GM18498 (cell line): ENCODE data around the gene TSC22D3.

ENCODE experiments used
- ATAC-seq: cut with Tn5 transposase; IDR thresholded peaks from one replicate; pipeline ENCODE4 v1.9.1; 2021; ENCODE audit warnings: mild to moderate bottlenecking, moderate library complexity; ENCODE audit not compliant: unreplicated experiment

TSC22D3 gene

DNA sequence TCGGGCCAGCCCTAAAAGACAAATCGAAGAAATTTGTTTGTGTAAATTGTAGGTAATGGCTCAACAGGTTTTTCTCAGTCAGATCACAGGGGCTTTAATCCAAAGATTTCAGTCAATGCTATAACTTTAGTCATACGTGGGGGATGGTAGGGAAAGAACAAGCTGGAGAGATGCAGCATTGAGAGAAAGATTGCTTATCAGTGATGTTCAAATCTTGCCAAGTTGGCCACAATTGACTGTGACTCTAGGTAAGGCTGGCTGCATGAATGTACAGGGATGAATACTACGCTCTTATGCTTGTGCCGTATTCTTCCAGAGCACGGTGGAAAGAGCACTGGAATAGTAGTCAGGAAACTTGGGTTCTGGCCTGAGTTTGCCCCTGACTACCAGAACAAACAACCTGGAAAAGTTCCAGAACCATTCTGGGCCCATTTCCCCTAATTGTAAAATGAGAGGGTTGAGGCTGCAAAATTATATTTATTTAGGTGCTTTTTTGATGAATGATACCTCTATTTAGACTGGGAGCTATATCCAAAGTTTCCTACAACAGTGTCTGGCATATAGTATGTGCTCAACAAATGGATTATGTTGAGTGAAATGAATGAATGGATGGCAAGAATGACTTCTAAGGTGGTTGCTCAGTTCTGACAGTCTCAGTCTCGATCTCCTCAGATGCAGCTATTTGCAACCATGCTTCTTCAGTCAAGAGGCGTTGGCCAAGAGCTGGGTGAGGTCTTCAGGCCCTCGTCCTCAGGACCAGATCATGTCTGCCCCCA, 44.4 kb downstream of the TSC22D3 start:
- ATAC-seq, result no peak

DNA sequence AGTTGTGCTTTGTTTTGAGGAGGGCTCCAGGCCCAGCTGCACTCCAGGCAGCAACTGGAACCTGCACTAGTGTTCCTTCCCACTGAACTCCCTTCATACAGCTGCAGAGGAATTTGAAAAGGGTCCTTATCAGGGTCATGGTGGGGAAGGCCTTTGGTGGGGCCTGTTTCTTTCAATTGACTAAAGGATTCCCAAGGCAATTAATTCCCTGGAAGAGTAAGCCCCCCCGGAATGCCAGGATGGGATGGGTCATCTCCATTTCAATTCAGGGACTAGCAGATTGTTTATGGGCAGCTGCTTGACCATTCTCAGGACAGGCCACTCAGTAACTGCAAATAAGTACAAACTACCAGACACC, 45.3 kb downstream of the TSC22D3 start:
- no peak for ATAC-seq

- ATAC-seq, result peak; percentile 82
Measured at GRCh38 chrX:107729558-107730297, 45.9 kb downstream of the TSC22D3 start.

DNA sequence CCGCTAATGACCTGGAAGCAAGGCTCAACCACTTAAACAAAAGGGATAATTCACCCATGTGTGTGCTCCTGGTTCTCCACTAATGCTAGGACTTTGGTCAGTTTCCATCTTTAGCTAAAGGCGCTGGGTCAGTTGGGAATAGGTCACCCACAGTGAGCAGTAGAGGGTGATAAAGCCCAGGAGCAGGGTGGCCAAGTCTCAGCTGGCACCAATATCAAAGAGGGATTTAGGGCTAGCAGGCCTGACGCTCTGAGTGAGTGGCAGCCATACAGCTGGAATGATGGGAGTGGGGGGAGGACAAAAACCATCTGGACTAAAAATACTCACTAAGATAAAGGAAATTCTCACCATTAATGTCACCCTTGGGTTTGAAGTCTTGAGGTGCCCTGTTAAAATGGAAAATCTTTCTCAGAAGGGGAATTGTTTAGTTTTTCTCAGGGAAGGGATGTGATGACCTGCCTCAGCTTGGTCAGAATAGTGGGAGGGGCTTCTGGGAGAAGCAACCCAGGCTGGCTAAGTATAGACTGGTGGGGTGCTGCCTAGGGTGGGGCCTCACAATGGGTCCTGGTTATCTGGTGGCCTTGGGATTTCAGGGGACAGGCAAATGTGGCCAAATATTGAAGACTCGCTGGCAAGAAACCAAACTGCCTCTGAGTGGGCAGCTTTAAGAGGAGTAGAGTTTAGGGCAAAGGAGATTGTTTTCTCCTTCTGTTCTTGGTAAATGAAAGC, 47.1 kb downstream of the TSC22D3 start:
- no peak for ATAC-seq

DNA sequence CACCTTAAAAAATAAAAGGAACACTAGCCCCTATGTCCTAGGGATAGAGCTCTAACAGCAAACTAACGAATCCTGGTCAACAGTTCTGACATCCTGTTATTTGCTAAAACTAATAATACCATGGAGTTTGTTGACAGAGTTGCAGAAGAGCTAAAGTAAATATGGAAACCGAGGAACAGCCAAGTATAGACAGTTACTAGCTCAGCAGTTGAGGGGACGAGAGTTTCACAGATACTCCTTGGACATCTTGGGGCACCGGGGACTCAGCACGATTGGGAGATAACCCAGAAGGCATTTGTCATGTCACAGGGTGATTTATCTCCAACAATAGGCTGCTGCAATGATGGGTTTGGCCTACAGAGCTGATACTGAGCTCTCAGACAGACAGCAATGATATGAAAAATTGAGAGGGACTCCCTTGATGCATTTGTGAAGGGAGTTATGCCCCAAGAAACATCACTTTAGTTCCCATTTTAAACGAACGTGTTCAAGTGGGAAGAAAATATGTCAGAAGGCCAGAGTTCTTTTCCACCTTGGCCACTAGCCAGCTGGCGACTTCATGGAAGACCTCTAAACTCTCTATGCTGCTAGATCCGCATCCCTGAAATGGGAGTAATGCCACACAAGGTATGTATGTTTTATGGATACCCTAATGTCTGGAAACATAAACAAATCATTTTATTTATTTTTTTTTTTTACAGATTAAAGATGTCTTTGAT, 48.6 kb downstream of the TSC22D3 start:
- no peak for ATAC-seq

DNA sequence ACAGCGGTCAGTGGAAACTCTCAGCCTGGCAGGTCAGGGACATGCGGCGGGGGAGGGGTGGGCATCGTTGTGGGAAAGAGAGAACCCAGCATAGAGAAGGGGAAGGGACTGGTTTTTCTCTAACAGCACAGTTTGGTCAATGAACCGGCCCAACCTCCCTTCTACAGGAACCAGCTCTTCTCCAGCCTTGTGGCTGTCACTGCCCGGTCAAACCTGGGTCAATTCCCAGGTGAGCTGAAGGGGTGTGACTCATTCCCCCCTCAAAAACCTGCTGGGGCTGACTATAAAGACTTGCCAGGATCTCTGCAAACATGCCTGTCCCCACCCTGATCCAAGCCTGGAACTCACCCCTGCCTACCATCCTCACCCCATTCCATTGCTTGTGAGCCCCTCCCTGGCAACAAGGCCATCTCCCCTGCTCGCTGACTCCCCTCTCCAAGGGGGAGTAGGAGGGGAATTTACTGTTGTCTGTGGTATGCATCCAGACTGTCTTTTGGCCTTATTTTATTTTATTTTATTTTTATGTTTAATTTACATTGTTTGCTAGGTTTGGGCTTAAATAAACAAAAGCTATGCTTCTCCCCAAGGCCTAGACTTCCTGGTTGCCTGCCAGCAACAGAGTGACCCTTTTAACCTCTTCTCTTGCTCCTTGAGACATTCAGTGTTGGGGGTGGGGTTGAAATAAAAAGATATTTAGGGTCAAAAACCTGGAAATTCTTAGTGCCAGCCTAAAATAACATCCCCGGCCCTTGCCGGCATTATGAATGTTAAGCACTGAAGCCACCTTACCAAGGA, 49.6 kb downstream of the TSC22D3 start:
- ATAC-seq, result no peak

DNA sequence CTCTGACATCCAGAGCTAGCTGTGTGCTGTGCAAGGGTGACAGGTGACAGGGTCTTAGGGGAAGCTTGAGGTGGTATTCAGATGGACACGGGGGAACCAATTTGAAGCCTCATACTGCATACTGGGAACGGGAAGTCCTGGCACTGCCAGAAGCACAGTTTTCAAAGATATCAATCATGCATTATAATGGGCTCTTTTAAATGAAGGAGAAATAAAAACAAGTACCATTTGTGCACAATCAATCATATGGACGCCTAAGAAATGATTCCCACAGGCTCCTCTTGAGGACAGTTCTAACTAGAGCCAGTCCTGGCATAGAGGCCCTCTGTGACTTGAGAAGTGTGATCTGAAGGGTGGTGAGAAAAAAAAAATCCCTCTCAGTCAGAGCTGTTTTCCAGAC, 50.9 kb downstream of the TSC22D3 start:
- ATAC-seq, result no peak

DNA sequence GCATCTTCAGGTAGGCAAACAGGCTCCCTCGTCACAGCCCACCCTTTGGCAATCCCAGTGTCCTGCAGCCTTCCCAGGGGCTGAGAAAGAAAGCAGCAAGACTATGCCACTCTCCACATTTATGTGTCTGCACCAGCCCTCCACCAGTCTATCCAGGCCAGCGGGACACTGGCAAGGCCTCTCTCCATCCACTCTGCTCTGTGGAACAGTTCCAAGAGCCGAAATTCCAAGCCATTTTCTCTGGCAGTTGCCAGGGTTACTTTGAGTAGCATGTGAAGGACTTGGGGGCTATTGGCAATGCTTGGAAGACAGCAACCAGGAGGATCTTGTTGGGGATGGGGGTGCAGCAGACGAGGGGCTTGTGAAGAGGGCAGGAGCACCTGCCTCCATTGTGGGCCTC, 52.1 kb downstream of the TSC22D3 start:
- ATAC-seq, result no peak

GRCh38 chrX:107721966-107722707, 53.5 kb downstream of the TSC22D3 start:
- no peak for ATAC-seq

DNA sequence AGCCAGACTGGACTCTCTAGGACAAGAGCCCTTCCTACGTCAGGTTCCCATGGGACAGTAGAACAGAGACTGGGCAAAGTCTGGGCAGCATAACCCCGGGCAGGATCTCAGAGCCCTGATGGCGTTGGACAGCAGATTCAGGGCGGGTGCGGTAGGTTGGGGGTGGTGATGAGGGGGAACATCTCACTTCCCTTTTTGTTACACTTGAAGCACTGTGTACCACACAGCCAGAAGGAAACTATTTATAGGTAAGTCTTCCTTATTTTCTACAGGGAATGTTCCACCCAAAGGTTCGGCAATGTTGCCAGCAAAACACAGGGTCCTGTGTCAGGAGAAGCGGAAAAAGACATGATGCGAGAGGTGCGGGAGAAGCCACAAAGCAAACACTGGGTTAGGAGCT, 54.3 kb downstream of the TSC22D3 start:
- peak; percentile 53 for ATAC-seq

- no peak for ATAC-seq
Measured at GRCh38 chrX:107718156-107718621, 57.4 kb downstream of the TSC22D3 start.

DNA sequence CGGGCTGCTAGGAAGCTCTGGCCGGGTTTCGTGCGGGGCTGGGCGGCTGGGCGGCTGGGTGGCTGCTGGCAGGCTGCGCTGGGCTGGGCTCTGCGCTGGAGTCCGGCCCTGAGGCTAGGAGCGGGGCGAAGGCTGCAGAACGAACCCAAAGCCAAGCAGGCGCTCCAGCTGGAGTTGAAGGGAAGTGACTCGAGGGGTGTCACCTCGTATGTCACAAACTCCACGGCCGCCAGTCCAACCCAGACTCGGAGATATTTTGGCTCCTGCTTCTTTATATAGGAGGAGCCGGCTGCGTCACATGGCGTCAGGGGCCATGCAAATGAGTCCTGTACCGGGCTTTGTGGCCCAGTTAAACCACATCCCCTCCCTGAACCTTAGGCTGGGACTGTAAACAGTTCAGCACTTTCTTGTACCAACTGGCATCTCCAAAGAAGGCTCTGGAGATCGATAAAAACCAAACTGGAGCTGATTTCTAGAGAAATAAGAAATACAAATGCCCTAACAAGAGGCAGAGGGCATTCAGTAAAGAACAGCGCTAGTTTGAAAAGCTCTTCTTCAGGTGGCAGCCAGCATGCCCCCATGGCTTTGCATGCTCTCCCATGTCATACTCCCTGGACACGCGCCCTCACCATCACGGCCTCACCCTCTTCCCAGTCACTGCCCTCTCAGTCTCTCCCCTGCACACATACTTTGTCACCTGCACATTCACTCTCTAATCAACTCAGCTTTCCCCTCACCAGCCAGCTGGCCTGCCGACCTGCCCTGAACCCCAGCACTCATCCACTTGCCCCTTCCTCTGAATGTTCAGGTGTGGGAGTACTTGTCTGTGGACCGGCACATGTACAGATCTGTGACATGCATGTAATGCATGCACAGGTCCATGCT, 58.5 kb downstream of the TSC22D3 start:
- peak; percentile 81 for ATAC-seq

DNA sequence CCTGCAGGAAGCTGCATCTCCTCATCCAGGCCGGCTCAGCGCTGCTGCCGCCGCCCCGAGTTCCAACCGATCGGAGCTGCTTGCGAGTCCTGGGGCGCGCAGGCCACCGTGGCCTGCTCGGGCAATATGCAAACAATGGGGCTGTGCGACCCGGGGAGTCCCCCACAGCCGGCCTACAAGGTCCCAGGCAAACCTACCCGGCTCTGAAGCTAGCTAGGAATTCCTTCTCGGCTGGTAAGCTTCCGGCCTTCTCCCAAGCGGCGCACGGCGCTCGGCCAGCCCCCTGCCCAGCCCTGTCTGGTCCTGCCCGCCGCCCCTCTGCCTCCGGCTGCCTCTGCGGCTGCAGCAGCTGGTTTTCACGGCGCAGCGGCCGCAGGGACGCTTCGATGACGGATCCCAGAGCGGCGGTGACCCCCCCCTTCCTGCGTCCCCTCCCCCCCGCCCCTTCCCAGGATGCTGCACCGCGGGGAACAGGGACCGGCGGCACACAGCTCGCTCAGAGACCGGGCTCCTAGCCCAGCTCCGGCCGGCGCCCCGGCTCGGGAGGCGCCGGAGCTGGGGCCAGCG, 59.4 kb downstream of the TSC22D3 start:
- ATAC-seq, result peak; percentile 36

DNA sequence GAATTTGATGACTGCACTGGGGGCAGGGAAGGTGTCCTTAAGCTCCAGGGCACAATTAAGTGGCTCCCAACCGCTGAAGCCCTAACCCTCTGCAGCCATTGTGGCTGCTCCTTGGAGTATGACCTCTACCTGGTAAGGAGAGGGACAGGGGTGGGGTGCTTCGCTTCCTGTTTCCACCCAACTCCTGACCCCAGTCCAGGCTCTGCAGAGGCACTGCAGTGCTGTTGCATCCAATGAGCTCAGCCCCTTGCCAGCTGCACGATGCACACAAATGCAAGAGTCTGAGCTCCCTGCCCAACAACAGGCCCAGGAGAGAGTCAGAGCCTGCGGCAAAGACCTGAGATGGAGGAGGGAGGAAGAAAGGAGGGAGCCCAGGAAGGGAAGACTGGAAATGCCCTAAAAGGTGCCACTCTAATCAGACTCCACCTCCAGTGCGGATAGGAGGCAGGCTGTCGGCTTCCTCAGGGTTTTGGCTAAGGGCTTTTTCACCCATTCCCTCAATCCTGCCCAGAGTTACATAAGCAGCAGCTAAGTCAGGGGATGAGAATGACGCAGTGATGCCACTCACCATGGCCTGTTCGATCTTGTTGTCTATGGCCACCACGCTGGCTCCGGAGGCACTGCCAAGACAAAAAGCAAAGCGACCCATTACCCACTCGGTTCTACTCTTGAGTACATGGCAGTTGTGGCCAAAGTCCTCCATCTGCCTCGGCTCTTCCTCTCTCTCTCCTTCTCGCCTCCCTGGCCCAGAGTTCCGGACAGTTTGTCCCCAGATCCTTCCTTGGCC, 60.1 kb downstream of the TSC22D3 start:
- ATAC-seq, result no peak

- no peak for ATAC-seq
Measured at GRCh38 chrX:107714206-107714891, 61.2 kb downstream of the TSC22D3 start.

- ATAC-seq, result no peak
Measured at GRCh38 chrX:107713543-107714205, 61.9 kb downstream of the TSC22D3 start.
